Measurements from ENCODE around the gene RIOX2. TPM values are rescaled to one million over a fixed set of nuclear protein-coding genes. Genes with fewer than 3 reads are reported as not detected.

The RIOX2 gene
- total RNA-seq, 2 experiments from 2014 or later = 52.2 to 56.9 TPM

GRCh38 chr3:97970956-97971620 lies 1.1 kb downstream of the RIOX2 start:
- peak overlapping the region; percentile 88 for H3K27ac Mint-ChIP-seq
- DNase-seq = no peak
- peaks cover 58% of the 10 kb centered on the region for H3K4me1 Mint-ChIP-seq
- H3K27me3 Mint-ChIP-seq = no peaks in the 10 kb centered on the region
- peak overlapping the region; percentile 82 for H3K4me3 Mint-ChIP-seq
- H3K9me3 Mint-ChIP-seq = peaks cover 1% of the 10 kb centered on the region
- H3K36me3 Mint-ChIP-seq = peaks cover 21% of the 10 kb centered on the region

GRCh38 chr3:97970156-97970555 lies 2.1 kb downstream of the RIOX2 start:
- peaks cover 1% of the 10 kb centered on the region for H3K9me3 Mint-ChIP-seq
- H3K4me3 Mint-ChIP-seq = peak overlapping the region; percentile 82
- H3K4me1 Mint-ChIP-seq = peaks cover 63% of the 10 kb centered on the region
- peaks cover 28% of the 10 kb centered on the region for H3K36me3 Mint-ChIP-seq
- no peak for DNase-seq
- no peaks in the 10 kb centered on the region for H3K27me3 Mint-ChIP-seq
- H3K27ac Mint-ChIP-seq = peak overlapping the region; percentile 88

GRCh38 chr3:97969541-97969940 lies 2.7 kb downstream of the RIOX2 start:
- no peak for DNase-seq
- Mint-ChIP-seq H3K27ac (no peak overlapping the region), H3K4me3 (peak overlapping the region; percentile 82), H3K27me3 (no peaks in the 10 kb centered on the region), H3K36me3 (peaks cover 31% of the 10 kb centered on the region), H3K4me1 (peaks cover 61% of the 10 kb centered on the region), H3K9me3 (peaks cover 1% of the 10 kb centered on the region)

- Mint-ChIP-seq H3K27me3 (no peaks in the 10 kb centered on the region), H3K4me3 (peak overlapping the region; percentile 40), H3K4me1 (peaks cover 67% of the 10 kb centered on the region), H3K36me3 (peaks cover 38% of the 10 kb centered on the region), H3K27ac (no peak overlapping the region), H3K9me3 (no peaks in the 10 kb centered on the region)
- no peak for DNase-seq
Measured at GRCh38 chr3:97968376-97968775, 3.9 kb downstream of the RIOX2 start.

- H3K36me3 Mint-ChIP-seq = peaks cover 38% of the 10 kb centered on the region
- no peak overlapping the region for H3K27ac Mint-ChIP-seq
- H3K27me3 Mint-ChIP-seq = no peaks in the 10 kb centered on the region
- DNase-seq = no peak
- no peak overlapping the region for H3K4me3 Mint-ChIP-seq
- H3K4me1 Mint-ChIP-seq = peaks cover 66% of the 10 kb centered on the region
- H3K9me3 Mint-ChIP-seq = no peaks in the 10 kb centered on the region
Measured at GRCh38 chr3:97967966-97968365, 4.3 kb downstream of the RIOX2 start.

GRCh38 chr3:97960993-97961766 lies 11.1 kb downstream of the RIOX2 start:
- no peaks in the 10 kb centered on the region for H3K27me3 Mint-ChIP-seq
- H3K36me3 Mint-ChIP-seq = peaks cover 40% of the 10 kb centered on the region
- no peak overlapping the region for H3K4me3 Mint-ChIP-seq
- DNase-seq = no peak
- H3K9me3 Mint-ChIP-seq = no peaks in the 10 kb centered on the region
- no peak overlapping the region for H3K27ac Mint-ChIP-seq
- peaks cover 28% of the 10 kb centered on the region for H3K4me1 Mint-ChIP-seq

- no peak for DNase-seq
- H3K4me3 Mint-ChIP-seq = no peak overlapping the region
- H3K27me3 Mint-ChIP-seq = no peaks in the 10 kb centered on the region
- H3K36me3 Mint-ChIP-seq = peaks cover 37% of the 10 kb centered on the region
- no peaks in the 10 kb centered on the region for H3K9me3 Mint-ChIP-seq
- peaks cover 24% of the 10 kb centered on the region for H3K4me1 Mint-ChIP-seq
- no peak overlapping the region for H3K27ac Mint-ChIP-seq
Measured at GRCh38 chr3:97960551-97960950, 11.7 kb downstream of the RIOX2 start.

- no peak overlapping the region for H3K27ac Mint-ChIP-seq
- peaks cover 39% of the 10 kb centered on the region for H3K36me3 Mint-ChIP-seq
- H3K27me3 Mint-ChIP-seq = no peaks in the 10 kb centered on the region
- no peaks in the 10 kb centered on the region for H3K9me3 Mint-ChIP-seq
- no peak for DNase-seq
- H3K4me1 Mint-ChIP-seq = peaks cover 23% of the 10 kb centered on the region
- H3K4me3 Mint-ChIP-seq = no peak overlapping the region
Measured at GRCh38 chr3:97959872-97960271, 12.4 kb downstream of the RIOX2 start.

GRCh38 chr3:97958796-97959195 lies 13.4 kb downstream of the RIOX2 start:
- H3K27ac Mint-ChIP-seq = no peak overlapping the region
- H3K36me3 Mint-ChIP-seq = peaks cover 38% of the 10 kb centered on the region
- peaks cover 17% of the 10 kb centered on the region for H3K4me1 Mint-ChIP-seq
- H3K4me3 Mint-ChIP-seq = no peak overlapping the region
- no peaks in the 10 kb centered on the region for H3K9me3 Mint-ChIP-seq
- no peaks in the 10 kb centered on the region for H3K27me3 Mint-ChIP-seq
- DNase-seq = no peak

- Mint-ChIP-seq H3K36me3 (peaks cover 35% of the 10 kb centered on the region), H3K9me3 (no peaks in the 10 kb centered on the region), H3K27ac (no peak overlapping the region), H3K4me3 (no peak overlapping the region), H3K27me3 (no peaks in the 10 kb centered on the region), H3K4me1 (peaks cover 13% of the 10 kb centered on the region)
- no peak for DNase-seq
Measured at GRCh38 chr3:97958396-97958795, 13.8 kb downstream of the RIOX2 start.

GRCh38 chr3:97957617-97958311 lies 14.5 kb downstream of the RIOX2 start:
- DNase-seq = no peak
- Mint-ChIP-seq H3K27me3 (no peaks in the 10 kb centered on the region), H3K4me3 (no peak overlapping the region), H3K9me3 (no peaks in the 10 kb centered on the region), H3K4me1 (peaks cover 10% of the 10 kb centered on the region), H3K36me3 (peaks cover 41% of the 10 kb centered on the region), H3K27ac (no peak overlapping the region)

GRCh38 chr3:97956051-97956450 lies 16.2 kb downstream of the RIOX2 start:
- no peak overlapping the region for H3K27ac Mint-ChIP-seq
- H3K9me3 Mint-ChIP-seq = no peaks in the 10 kb centered on the region
- DNase-seq = no peak
- peaks cover 40% of the 10 kb centered on the region for H3K36me3 Mint-ChIP-seq
- no peaks in the 10 kb centered on the region for H3K27me3 Mint-ChIP-seq
- no peak overlapping the region for H3K4me3 Mint-ChIP-seq
- peaks cover under 1% of the 10 kb centered on the region for H3K4me1 Mint-ChIP-seq

GRCh38 chr3:97954228-97954827 lies 17.9 kb downstream of the RIOX2 start:
- H3K27ac Mint-ChIP-seq = no peak overlapping the region
- no peak overlapping the region for H3K4me3 Mint-ChIP-seq
- no peaks in the 10 kb centered on the region for H3K4me1 Mint-ChIP-seq
- no peak for DNase-seq
- peaks cover 45% of the 10 kb centered on the region for H3K36me3 Mint-ChIP-seq
- H3K9me3 Mint-ChIP-seq = no peaks in the 10 kb centered on the region
- H3K27me3 Mint-ChIP-seq = no peaks in the 10 kb centered on the region

GRCh38 chr3:97952872-97953271 lies 19.4 kb downstream of the RIOX2 start:
- Mint-ChIP-seq H3K4me3 (no peak overlapping the region), H3K4me1 (no peaks in the 10 kb centered on the region), H3K27ac (no peak overlapping the region), H3K27me3 (no peaks in the 10 kb centered on the region), H3K9me3 (no peaks in the 10 kb centered on the region), H3K36me3 (peaks cover 51% of the 10 kb centered on the region)
- DNase-seq = no peak

GRCh38 chr3:97952280-97952679 lies 20.0 kb downstream of the RIOX2 start:
- H3K4me3 Mint-ChIP-seq = no peak overlapping the region
- H3K27ac Mint-ChIP-seq = no peak overlapping the region
- H3K9me3 Mint-ChIP-seq = no peaks in the 10 kb centered on the region
- no peaks in the 10 kb centered on the region for H3K27me3 Mint-ChIP-seq
- H3K36me3 Mint-ChIP-seq = peaks cover 51% of the 10 kb centered on the region
- H3K4me1 Mint-ChIP-seq = no peaks in the 10 kb centered on the region
- no peak for DNase-seq

Data from activated naive CD8-positive, alpha-beta T cell treated with anti-CD3 and anti-CD28 coated beads for 36 hours (primary cell).